ENCODE results near the gene RNF180. TPM values are rescaled to one million over a fixed set of nuclear protein-coding genes. Genes with fewer than 3 reads are reported as not detected.
A peak's percentile ranks its signal among the peaks of the same experiment; 100 is the strongest.
"Not testable (repeated sequence)": the region's sequence is repeated elsewhere in the genome, so short reads cannot be mapped to it uniquely, and the experiment has no call there.

The RNF180 gene
- total RNA-seq, 1 donor from 2014 or later: 7.3 TPM

DNA sequence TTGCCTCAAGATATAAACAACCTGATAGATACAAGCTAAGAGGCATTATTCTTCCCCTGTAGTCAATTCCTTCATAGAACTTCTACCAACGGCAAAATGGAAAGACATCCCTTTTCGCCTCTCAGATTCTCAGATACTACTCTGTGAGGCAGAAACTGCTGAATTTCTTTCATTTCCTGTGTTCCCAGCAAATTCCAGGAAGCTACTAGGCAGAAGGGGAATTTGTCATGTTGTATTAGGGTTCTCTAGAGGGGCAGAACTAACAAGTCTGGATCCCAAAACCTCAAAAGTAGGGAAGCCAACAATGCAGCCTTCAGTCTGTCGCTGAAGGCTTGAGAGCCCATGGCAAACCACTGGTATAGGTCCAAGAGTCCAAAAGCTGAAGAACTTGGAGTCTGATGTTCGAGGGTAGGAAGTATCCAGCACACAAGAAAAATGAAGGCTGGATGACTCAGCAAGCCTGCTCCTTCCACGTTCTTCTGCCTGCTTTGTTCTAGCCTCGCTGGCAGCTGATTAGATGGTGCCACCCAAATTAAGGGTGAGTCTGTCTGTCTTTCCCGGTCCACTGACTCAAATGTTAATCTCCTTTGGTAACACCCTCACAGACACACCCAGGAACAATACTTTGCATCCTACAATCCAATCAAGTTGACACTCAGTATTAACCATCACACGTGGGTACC lies 15.2 kb downstream of the RNF180 start:
- no peak for DNase-seq

DNA sequence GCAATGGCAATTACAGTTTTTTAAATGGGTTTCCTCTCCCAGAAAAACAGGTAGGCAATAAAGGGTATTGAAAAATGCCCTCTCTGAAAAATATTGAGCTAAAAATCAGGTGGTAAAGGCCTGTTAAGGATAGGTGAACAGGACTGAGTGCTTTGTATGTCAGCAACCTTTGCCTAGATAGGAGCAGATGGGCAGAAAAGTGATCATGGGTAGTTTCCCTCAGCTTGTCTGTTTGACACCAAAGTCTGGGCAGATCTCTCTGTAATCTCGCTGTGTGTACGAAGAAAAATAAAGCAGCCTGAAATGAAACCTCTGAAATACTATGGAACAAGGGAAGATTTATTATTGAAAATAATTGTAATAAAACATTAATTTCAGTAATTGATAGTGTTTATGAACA lies 15.8 kb downstream of the RNF180 start:
- DNase-seq: no peak

DNA sequence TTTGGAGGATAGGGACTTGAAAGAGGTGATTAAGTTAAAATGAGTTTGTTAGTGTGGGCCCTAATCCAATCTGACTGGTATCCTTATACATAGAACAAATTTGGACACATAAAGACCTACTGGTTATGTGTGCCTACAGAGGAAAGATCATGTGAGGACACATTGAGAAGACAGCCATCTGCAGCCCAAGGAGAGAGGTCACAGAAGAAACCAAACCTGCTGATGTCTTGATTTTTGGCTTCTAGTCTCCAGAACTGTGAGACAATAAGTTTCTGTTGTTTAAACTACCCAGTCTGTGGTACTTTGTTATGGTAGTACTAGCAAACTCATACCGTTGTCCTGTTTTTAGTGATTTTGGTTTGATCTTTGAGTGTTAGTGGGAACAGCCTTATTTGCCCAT lies 18.3 kb downstream of the RNF180 start:
- DNase-seq: no peak

GRCh38 chr5:64184832-64185231 lies 19.2 kb downstream of the RNF180 start:
- DNase-seq: no peak

DNA sequence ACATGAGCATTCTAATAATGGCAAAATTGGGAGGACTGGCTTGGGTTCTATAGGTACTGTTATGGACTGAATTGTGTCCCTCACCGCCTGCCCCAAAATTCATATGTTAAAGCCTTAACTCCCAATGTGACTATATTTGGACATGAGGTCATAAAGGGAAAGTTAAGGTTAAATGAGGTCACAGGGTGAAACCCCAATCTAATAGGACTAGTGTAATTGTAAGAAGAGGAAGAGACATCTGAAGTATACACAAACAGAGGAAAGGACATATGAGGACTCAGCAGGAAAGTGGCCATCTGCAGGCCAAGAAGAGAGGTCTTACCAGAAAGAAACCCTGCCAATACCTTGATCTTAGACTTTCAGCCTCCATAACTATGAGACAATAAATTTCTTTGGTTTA lies 23.1 kb downstream of the RNF180 start:
- no peak for DNase-seq

- no peak for DNase-seq
These were observed 25.1 kb downstream of the RNF180 start for GRCh38 chr5:64190562-64191306.

DNA sequence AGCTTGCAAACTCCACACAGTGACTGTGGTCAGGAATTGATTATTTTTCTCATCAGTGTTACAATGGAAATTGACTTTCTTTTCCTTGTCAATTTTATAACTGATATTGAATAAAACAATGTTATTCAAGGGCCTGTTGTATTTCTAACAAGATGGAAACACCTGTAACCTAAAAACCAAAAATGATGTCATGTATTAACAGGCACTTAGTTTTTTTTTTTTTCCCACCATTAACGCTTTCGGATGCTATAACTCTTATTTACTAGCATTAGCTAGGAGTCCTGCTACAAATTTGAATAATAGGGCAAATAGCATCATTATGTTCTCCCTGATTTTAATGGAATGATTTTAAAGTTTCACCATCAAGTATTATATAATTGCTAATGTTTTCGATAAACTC lies 30.3 kb downstream of the RNF180 start:
- no peak for DNase-seq

GRCh38 chr5:64199425-64199824 lies 33.8 kb downstream of the RNF180 start:
- DNase-seq: no peak

GRCh38 chr5:64201996-64202395 lies 36.4 kb downstream of the RNF180 start:
- no peak for DNase-seq

DNA sequence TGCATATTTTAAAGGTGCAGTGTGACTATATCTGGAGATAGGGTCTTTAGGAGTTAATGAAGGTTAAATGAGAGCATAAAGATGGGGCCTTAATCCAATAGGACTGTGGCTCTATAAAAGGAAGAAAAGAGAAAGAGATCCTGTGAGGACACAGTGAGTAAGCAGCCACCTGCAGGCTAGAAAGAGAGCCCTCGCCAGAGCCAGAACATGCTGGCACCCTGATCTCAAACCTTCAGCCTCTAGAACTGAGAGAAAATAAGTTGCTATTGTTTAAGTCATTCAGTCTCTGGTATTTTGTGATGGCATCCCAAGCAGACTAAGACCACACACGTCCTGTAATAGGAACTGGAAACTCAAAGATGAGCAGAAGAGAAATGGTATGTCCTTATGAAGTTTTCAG lies 41.0 kb downstream of the RNF180 start:
- DNase-seq: no peak

DNA sequence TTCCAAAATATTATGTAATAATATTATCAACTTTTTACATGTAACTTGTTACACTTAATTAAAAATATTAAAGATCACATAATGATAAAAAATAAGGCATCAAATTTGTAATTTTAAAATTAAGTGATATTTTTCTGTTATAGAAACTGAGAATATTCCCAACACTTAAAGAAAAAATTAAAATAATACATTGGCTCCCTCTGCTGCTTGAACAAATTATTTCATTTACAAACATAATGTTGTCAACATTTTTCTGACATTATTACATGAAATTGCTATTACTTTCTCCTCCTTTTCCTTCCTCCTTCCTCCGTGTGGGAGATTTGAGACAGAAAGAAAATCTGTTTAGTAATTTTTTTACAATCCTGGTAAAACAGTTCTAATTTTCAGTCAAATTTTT lies 42.3 kb downstream of the RNF180 start:
- peak; percentile 41 for DNase-seq

- no peak for DNase-seq
These were observed 43.7 kb downstream of the RNF180 start for GRCh38 chr5:64209353-64209752.

GRCh38 chr5:64210866-64211265 lies 45.2 kb downstream of the RNF180 start:
- DNase-seq: peak; percentile 21

- DNase-seq: no peak
These were observed 47.4 kb downstream of the RNF180 start for GRCh38 chr5:64213011-64213410.

- peak; percentile 12 for DNase-seq
These were observed 47.9 kb downstream of the RNF180 start for GRCh38 chr5:64213531-64213930.

- DNase-seq: no peak
These were observed 48.5 kb downstream of the RNF180 start for GRCh38 chr5:64214132-64214531.

DNA sequence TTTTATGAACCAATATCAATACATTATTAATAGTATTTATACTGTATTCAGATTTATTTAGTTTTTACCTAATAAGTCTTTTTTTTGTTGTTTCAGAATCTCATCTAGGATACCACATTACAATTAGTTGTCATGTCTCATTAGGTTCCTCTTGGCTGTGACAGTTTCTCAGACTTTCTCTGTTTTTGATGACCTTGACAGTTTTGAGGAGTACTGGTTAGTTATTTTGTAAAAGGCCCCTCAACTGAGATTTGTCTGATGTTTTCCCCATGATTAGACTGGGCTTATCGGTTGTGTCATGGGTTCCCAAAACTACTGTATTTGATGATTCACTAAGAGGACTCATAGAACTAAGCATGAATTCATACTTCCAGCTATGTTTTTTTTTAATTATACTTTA lies 56.3 kb downstream of the RNF180 start:
- no peak for DNase-seq

GRCh38 chr5:64225286-64225981 lies 59.8 kb downstream of the RNF180 start:
- DNase-seq: not testable (repeated sequence)

DNA sequence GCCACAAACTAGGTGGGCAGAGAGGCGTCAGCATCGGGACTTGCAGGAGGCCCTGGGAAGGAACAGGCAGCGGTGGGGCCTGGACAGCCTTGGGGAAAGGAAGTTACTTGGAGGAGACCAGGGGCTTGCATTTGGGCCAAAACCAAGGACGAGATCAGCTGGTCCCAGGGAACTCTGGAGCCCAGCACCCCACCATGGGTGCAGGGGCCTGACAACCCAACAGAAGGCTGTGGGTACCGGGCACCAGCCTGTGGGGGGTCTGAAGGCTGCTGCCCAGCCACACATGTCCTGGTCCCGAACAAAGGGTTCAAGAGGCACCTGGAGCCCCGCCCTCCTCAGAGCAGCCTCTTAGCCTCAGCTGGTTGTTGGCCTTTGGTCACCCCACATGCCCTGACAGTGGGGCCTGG lies 61.5 kb downstream of the RNF180 start:
- not testable (repeated sequence) for DNase-seq

DNA sequence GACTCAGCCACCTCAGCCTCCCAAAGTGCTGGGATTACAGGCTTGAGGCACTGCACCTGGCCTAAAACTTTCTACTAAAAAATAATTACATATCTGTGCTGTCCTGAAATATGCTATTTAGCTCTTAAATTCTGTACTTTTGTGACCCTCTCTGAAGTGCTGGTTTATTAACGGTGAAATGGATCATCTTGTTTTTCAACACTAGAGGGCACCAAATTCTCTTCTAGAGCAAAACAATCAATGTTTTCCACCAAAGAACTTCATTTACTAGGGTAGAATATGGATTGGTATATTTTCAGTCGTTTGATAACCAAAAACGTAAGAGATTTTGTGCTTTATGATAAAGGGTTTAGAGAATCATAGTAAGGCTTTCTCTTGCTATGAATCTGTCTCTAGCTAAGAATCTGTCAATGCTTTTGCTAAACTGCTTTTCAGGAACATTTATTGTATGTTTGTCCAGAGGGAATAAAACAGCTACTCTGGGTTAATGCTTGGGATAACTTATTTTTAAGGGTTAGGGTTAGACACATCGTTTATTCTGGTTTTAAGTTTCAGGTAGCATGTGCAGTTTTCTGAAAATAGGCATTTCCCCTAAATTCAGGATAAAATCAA lies 63.6 kb downstream of the RNF180 start:
- peak; percentile 68 for DNase-seq

DNA sequence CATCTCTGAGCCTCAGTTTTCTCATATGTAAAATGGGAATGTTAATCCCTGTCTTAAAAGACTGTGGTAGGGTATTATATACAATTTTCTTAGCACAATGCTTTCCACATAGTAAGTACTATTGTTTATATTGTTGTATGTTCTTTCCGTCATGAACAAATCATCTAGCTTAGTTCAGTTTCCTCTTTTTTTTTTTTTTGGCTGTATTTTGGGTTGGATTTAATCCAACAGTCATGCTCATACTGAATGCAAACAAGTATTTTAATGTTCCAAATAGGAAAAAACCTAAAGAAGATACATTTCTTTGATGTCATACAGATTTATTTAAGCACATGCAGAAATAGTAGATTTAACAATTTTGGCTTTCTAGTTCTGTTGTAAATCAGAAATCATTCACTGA lies 95.1 kb downstream of the RNF180 start:
- DNase-seq: no peak

DNA sequence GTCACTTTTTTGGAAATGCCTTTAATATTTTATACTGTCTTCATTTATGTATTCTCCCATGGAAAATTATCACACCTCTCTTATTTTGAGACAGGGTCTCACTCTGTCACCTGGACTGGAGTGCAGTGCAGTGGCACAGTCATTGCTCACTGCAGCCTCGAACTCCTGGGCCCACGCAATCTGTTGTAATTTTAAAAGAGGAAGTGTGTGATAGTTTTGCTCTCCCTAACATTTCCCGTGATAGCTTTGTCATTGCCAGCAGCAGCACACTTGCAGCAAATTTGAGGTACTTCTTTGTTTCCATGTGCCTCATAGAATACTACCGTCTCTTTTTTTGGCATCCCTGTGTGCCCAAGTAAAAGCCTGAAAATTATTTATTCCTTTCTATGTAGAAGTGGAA lies 103.5 kb downstream of the RNF180 start:
- no peak for DNase-seq

- DNase-seq: no peak
These were observed 107.6 kb downstream of the RNF180 start for GRCh38 chr5:64273276-64273675.
